Activated naive CD4-positive, alpha-beta T cell treated with anti-CD3 and anti-CD28 coated beads, Interleukin-2, amount 10 ng/mL, durations not matched to agents 7 days and 5 days (primary cell): Measurements from ENCODE around the gene TNFAIP3.

Experiments used
- CTCF ChIA-PET: fragments of 350-600 bp; sonication (Branson Sonifier 250); formaldehyde crosslinking; loops from one replicate; lab custom pipeline; 2021; ENCODE audit warnings: antibody characterized with exemption; lab: Charles Lee
- DNase-seq: peaks from one replicate; pipeline ENCODE4 v3.0.0-alpha.2; 2020
- H3K27ac Mint-ChIP-seq: one replicate; pipeline ENCODE4 v1.8.0; 2021; ENCODE audit warnings: mild to moderate bottlenecking, moderate library complexity, mixed read lengths
- H3K27me3 Mint-ChIP-seq: one replicate; pipeline ENCODE4 v1.8.0; 2021; ENCODE audit warnings: mild to moderate bottlenecking, mixed read lengths
- H3K36me3 Mint-ChIP-seq: one replicate; pipeline ENCODE4 v1.8.0; 2021; ENCODE audit warnings: mixed read lengths
- H3K4me1 Mint-ChIP-seq: one replicate; pipeline ENCODE4 v1.8.0; 2021; ENCODE audit warnings: mixed read lengths
- H3K4me3 Mint-ChIP-seq: one replicate; pipeline ENCODE4 v1.8.0; 2021; ENCODE audit warnings: mild to moderate bottlenecking, moderate library complexity, mixed read lengths
- H3K9me3 Mint-ChIP-seq: one replicate; pipeline ENCODE4 v1.8.0; 2021; ENCODE audit warnings: mixed read lengths

The TNFAIP3 gene

DNA sequence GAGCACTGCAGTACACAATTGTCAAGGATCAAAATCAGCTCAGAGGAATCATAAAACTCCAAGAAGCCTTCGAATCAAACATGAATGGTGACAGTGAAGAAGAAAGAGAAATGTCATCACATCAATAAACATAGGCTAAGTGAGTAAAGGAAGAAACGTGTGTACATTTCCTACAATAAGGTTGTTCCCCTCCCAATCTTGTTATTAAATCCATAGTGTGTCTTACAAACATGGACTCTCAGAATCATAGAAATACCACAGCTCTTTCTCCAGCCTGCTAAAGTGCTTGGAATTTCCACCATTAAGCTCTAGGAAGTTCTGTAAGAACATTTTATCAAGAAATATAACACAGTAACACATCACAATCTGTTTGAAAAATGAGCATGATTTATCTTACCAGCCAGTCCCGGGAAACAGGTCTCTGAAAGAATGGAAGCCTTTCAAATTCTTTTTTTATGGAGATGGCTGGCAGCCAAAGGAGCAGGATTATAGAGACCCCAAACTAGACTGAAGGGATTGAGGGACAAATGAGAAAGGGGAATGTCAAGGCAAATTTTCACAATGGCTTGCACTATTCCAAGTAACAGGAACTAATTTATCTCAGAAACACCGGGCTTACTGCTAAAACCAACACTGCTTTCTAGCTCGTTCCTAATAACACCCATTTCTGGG, 4.5 kb upstream of the TNFAIP3 start:
- Mint-ChIP-seq H3K27ac (no peak overlapping the region), H3K4me3 (no peak overlapping the region), H3K9me3 (no peaks in the 10 kb centered on the region)

DNA sequence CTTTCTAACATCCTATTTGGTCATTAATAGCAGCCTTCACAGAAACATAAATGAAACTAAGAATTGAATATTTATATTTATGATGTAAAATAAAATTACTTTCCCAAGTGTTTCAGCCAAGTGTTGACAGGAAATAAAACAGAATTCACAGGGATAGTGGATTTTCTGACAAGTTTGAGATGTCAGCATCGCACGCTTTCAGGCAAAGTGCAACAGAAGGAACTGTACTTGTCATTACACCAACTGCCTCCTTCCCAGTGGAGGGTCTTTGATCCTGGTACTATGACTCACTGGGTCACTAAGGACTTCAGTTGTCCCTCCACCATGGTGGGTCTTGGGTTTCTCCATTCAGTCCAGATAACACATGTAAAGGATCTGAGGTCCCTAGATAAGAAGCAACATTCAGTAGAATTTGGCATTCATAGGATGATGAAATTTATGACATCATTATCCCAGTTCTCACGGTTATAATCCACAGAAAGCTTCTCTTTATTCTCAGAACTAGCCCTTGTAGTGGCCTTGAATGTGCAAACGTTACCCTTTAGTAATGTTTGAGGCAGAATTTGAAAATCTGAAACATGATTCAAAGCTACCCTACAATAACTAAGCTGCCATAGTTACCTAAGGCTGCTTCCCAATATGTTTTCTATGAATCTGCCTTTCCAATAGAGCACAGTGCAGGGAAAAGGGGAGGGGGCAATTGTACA, 3.8 kb upstream of the TNFAIP3 start:
- CTCF ChIA-PET = interaction anchor here (1.2 to 12.2 kb wide), 2 partner anchors 68 to 155 kb away, joined by 5 to 201 read pairs; no protein-coding TSS in a partner anchor
- H3K4me1 Mint-ChIP-seq = peaks cover 21% of the 10 kb centered on the region
- H3K36me3 Mint-ChIP-seq = peaks cover 5% of the 10 kb centered on the region
- H3K4me3 Mint-ChIP-seq = no peak overlapping the region
- no peak overlapping the region for H3K27ac Mint-ChIP-seq
- no peaks in the 10 kb centered on the region for H3K27me3 Mint-ChIP-seq
- no peaks in the 10 kb centered on the region for H3K9me3 Mint-ChIP-seq
- no peak for DNase-seq

More for the DNA sequence above, 4.5 kb upstream of the TNFAIP3 start:
- CTCF ChIA-PET = interaction anchor here (1.0 to 12.2 kb wide), 3 partner anchors 68 to 155 kb away, joined by 3 to 201 read pairs (median 5); no protein-coding TSS in a partner anchor
- H3K27me3 Mint-ChIP-seq = no peaks in the 10 kb centered on the region
- no peak for DNase-seq
- H3K4me1 Mint-ChIP-seq = peaks cover 19% of the 10 kb centered on the region
- peaks cover 6% of the 10 kb centered on the region for H3K36me3 Mint-ChIP-seq

DNA sequence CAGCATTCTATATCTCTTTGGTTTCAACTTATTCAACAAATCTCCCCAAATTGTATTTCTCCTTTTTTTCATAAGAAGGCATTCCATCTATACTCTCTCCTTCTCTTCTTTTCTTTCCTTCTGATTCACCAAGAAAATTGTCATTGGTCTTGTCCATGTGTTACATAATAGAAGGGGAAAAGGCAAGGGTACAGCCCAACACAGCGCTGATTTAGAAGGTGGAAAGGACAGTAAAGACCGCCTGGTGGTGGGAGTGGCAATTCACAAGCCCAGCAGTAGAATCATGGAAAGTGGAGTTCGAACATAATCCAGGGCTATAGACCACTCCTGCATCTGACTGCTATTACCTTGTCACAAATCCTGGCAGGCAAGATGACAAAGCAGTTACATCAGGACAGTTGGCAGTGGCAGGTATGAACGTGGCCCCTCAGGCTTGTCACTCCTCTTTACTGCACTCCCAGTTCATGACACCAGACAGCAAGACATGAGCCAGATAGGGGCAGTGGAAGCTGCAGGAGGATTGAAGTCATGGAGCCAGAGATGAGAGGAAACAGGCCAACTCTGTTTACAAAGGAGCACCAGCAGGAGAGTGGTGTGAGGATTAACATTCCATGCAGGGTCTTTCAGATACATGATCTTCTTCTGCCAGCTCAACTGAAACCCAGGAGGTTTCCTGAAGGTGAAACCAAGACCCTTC, 2.1 kb upstream of the TNFAIP3 start:
- Mint-ChIP-seq H3K4me1 (peaks cover 38% of the 10 kb centered on the region), H3K27me3 (no peaks in the 10 kb centered on the region), H3K36me3 (peaks cover 20% of the 10 kb centered on the region), H3K4me3 (peak overlapping the region; percentile 4), H3K9me3 (no peaks in the 10 kb centered on the region), H3K27ac (no peak overlapping the region)
- CTCF ChIA-PET = interaction anchor here (0.9 to 12.2 kb wide), 4 partner anchors 12 to 154 kb away, joined by 3 to 201 read pairs (median 38); no protein-coding TSS in a partner anchor
- no peak for DNase-seq

DNA sequence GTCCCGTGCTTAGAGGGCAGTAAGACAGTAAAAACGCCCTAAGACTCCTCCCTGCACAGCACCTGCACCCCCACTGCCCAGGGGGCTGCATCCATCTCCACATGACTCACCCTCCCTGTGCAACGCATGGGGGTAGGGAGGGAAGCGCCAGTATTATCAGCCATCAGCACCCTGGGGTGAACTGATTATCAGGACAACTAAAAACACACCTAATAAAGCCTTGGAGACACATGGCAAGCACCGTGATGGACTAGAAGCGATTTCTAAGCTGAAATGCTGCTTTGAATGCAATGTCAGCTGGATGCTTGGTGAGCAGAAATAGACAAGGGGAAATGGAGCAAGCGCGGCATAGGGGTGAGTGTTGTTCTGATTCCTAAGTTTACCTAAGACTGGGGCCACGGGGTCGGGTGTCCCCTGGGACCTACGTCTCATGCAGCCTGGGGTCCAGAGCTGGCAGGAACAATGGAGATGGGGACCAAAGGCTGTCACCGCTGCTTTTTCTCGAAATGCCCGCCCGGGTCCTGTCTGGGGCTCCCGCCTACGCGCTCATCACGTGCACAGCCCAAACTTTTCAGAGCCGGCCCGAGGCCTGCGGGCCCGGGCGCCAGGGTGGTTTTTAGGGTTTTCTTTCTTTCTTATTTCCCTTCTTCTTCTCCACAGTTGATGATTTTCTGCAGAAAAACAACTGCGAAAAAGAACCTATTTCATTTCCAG, 702 bp upstream of the TNFAIP3 start:
- H3K9me3 Mint-ChIP-seq = no peaks in the 10 kb centered on the region
- no peaks in the 10 kb centered on the region for H3K27me3 Mint-ChIP-seq
- peak overlapping the region; percentile 81 for H3K27ac Mint-ChIP-seq
- CTCF ChIA-PET = interaction anchor here (0.9 to 19.6 kb wide), 22 partner anchors 13 to 167 kb away, joined by 3 to 467 read pairs (median 9); no protein-coding TSS in a partner anchor
- peaks cover 51% of the 10 kb centered on the region for H3K4me1 Mint-ChIP-seq
- H3K4me3 Mint-ChIP-seq = peak overlapping the region; percentile 81
- no peak for DNase-seq
- H3K36me3 Mint-ChIP-seq = peaks cover 25% of the 10 kb centered on the region

DNA sequence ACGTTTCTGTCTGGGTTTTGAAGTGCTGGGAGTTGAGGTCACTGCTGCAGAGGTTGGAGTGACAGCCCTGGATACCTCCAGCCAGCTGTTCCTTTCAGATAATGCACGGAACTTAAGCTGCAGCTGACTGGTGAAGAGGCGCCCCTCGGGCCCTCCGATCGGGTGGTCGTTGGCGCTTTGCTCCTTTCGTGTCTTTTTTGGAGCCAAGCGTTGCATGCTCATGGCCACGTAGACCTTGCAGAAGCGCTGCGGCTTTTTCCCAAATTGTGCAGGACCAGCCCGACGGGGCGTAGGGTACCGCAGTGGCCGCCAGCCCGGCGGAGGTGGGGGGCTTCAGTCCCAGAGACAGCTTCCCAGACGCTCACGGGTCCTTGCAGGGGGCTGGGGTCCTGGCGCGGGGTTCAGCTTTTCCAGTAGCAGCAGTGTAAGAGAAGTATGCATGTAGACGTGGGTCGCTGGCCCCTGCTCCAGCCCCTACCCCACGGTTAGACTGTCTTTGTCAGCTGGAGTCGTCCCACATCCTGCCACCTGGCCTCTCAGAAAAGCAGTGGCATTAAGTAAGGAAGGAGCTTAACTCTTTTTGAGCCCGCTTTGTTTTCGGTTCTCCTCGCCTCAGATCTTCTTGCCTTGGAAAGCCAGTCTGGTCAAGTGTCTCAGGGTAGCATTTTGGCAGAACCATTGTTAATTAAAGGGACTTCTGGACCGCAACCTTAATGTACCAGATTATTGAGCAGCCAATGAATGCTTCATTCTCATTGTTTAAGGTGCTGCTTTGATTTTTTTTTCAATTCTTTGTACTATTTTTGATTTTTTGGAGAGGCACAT, 838 bp downstream of the TNFAIP3 start:
- peak; percentile 72 for DNase-seq
- peaks cover 39% of the 10 kb centered on the region for H3K36me3 Mint-ChIP-seq
- peak overlapping the region; percentile 93 for H3K4me3 Mint-ChIP-seq
- no peaks in the 10 kb centered on the region for H3K27me3 Mint-ChIP-seq
- CTCF ChIA-PET = interaction anchor here (0.6 to 19.6 kb wide), 28 partner anchors 12 to 170 kb away, joined by 3 to 467 read pairs (median 6); no protein-coding TSS in a partner anchor
- H3K4me1 Mint-ChIP-seq = peaks cover 61% of the 10 kb centered on the region
- H3K27ac Mint-ChIP-seq = peak overlapping the region; percentile 96
- no peaks in the 10 kb centered on the region for H3K9me3 Mint-ChIP-seq

DNA sequence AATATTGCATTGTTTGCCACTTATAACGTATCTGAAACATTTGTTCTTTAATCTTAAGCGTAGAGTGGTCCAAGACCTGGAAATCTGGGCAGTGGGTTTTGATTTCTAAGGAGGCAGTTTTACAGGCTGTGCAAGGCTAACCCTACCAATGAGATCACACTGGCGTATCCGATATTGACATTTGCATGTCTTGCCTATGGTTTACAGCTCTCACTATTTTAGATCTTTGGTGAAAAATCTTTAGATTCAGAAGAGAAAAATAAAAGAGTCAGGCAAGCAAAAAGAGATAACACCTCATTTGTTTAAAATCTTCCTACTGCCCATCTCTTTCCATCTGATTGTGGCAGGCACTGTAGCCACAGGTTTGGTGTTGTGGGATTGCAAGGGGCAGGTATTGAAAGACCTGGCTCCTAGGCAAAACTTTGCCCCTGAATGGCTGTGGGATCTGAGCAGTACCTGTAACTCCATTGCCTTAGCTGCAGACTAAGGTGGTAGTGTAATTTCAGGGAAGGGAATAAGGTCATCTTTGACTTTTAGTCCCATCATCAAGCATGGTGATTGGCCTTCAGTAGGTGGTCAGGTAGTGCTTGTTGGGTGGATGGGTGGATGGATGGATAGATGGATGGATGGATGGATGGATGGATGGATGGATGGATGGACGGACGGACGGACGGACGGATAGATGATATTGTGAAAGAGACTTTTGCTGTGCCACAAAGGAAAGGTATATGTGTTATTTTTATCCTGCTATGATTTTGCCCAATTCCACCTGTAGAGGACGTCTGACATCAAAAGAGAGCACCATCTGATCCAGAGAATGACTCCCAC, 1.9 kb downstream of the TNFAIP3 start:
- CTCF ChIA-PET = interaction anchor here (0.8 to 19.6 kb wide), 26 partner anchors 11 to 1550 kb away, joined by 3 to 467 read pairs (median 6); no protein-coding TSS in a partner anchor
- Mint-ChIP-seq H3K36me3 (peaks cover 49% of the 10 kb centered on the region), H3K27ac (peak overlapping the region; percentile 96), H3K9me3 (no peaks in the 10 kb centered on the region), H3K4me1 (peaks cover 71% of the 10 kb centered on the region), H3K4me3 (peak overlapping the region; percentile 93), H3K27me3 (no peaks in the 10 kb centered on the region)
- no peak for DNase-seq

DNA sequence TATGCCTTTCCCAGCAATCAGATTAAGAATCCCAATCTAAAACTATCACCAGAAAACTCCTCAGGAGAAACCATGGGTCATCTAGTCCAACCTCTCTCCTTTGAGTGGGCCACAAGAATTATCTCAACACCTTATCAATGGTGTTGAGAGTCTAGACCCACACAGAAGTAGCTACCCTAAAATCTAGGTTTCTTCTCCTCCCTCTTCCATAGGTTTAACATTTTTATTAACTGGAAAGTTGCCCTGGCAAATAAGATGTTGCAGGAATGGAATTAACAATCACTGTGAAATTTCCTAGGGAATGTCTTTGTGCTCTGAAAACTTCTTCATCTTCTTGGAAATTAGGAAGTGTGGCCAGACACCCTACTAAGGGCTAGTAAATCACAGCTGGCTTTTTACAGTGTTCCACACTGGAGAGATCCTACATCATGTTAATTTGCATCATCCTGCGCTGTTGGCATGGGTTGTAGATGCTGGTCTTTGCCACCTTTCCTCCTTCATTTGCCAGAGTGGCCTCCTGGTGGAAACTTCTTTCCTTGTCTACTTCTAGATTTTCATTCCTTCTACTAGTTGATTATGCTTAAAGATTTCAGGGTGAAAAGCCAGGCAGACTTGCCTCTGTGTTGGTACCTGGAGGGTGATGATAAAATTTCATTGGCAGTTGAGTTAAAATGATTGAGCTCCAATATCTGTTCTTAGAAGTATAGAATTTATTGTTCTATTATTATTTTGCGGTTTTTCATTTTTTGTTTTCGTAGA, 2.7 kb downstream of the TNFAIP3 start:
- peaks cover 54% of the 10 kb centered on the region for H3K36me3 Mint-ChIP-seq
- no peak for DNase-seq
- no peaks in the 10 kb centered on the region for H3K27me3 Mint-ChIP-seq
- peaks cover 77% of the 10 kb centered on the region for H3K4me1 Mint-ChIP-seq
- H3K4me3 Mint-ChIP-seq = peak overlapping the region; percentile 93
- H3K9me3 Mint-ChIP-seq = no peaks in the 10 kb centered on the region
- H3K27ac Mint-ChIP-seq = peak overlapping the region; percentile 96
- CTCF ChIA-PET = interaction anchor here (0.6 to 19.6 kb wide), 26 partner anchors 10 to 1551 kb away, joined by 3 to 467 read pairs (median 5); no protein-coding TSS in a partner anchor

DNA sequence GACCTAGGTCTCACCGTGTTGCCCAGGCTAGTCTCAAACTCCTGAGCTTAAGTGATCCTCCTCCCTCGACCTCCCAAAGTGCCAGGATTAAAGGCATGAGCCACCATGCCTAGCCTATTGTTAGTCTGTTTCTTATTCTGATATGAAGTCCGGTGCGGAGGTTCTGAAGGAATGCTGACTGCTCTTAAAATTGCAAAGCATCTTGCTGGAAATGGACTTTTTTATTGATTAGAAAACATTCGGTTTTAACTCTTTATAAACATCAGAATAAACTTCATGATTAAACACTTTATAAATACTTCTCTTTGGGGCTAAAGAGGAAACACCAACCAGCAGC, 3.2 kb downstream of the TNFAIP3 start:
- Mint-ChIP-seq H3K36me3 (peaks cover 60% of the 10 kb centered on the region), H3K4me3 (peak overlapping the region; percentile 93), H3K27me3 (no peaks in the 10 kb centered on the region), H3K9me3 (no peaks in the 10 kb centered on the region), H3K27ac (peak overlapping the region; percentile 57), H3K4me1 (peaks cover 82% of the 10 kb centered on the region)
- no peak for DNase-seq
- CTCF ChIA-PET = interaction anchor here (0.6 to 19.6 kb wide), 30 partner anchors 10 to 894 kb away, joined by 3 to 467 read pairs (median 5); no protein-coding TSS in a partner anchor

DNA sequence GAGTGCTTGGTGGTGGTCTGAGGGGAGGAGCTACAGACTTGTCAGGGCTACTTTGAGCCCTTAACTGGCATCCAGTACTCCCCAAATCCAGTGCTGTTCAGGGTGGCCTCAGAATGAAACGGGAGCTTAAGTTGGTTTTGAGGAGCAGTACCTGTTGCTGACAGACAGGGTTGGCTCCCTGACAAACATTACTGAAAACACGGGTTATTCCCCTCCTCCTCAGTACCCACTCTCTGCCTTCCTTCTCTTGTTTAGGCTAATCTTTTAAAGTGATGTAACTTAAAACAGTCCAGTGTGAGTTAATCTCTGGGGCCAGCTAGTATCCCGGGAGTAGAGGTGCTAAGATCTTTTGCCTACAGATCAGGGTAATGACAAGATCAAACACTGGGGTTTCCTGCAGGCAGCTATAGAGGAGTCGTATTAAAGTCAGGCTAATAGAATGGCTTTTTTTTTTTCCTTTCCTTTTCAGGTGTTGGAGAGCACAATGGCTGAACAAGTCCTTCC, 3.7 kb downstream of the TNFAIP3 start:
- peak overlapping the region; percentile 57 for H3K27ac Mint-ChIP-seq
- peak overlapping the region; percentile 93 for H3K4me3 Mint-ChIP-seq
- no peaks in the 10 kb centered on the region for H3K9me3 Mint-ChIP-seq
- peak; percentile 38 for DNase-seq
- CTCF ChIA-PET = interaction anchor here (0.6 to 19.6 kb wide), 26 partner anchors 9 to 894 kb away, joined by 3 to 467 read pairs (median 5); no protein-coding TSS in a partner anchor
- H3K36me3 Mint-ChIP-seq = peaks cover 65% of the 10 kb centered on the region
- H3K27me3 Mint-ChIP-seq = no peaks in the 10 kb centered on the region
- H3K4me1 Mint-ChIP-seq = peaks cover 85% of the 10 kb centered on the region

DNA sequence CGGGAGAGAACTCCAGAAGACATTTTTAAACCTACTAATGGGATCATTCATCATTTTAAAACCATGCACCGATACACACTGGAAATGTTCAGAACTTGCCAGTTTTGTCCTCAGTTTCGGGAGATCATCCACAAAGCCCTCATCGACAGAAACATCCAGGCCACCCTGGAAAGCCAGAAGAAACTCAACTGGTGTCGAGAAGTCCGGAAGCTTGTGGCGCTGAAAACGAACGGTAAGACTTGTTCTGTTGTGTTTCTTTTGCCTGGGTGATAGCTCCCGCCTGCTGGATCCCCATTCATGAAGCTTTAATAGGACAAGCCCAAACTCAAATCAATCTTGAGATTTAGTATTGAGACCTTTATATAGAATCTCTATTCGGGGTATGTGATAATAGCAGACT, 4.2 kb downstream of the TNFAIP3 start:
- DNase-seq = no peak
- peaks cover 82% of the 10 kb centered on the region for H3K4me1 Mint-ChIP-seq
- no peaks in the 10 kb centered on the region for H3K9me3 Mint-ChIP-seq
- H3K4me3 Mint-ChIP-seq = peak overlapping the region; percentile 93
- H3K27me3 Mint-ChIP-seq = no peaks in the 10 kb centered on the region
- peak overlapping the region; percentile 57 for H3K27ac Mint-ChIP-seq
- H3K36me3 Mint-ChIP-seq = peaks cover 68% of the 10 kb centered on the region
- CTCF ChIA-PET = interaction anchor here (0.8 to 19.6 kb wide), 21 partner anchors 9 to 172 kb away, joined by 3 to 467 read pairs (median 6); no protein-coding TSS in a partner anchor

DNA sequence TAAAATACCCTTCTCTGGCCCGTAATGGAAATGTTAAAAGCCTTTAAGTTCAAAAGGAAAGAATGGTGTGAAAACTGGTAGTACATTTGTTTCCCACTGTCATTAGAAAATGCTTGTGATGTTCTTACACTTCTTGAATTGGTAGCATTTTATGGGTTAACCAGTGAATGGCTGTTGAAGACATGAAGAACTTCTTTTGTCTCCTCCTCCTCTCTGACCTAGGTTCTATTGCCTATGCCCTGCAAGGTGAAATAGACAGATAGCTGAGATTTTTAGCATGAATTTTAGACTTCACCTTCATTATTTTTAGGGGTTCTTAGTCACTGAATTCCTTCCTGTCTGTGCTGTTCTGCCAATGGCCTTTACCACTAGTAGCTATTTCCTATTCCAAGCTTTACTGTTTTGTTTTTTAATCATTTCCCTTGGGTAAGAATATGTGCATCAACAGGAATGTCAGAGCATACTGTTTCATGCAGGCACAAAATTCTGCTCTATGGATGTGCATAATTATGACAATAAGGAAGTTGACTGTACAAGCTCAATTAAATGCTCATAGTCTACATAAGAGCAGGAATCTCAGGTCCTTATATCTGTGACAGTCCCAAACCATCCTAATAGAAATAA, 4.9 kb downstream of the TNFAIP3 start:
- Mint-ChIP-seq H3K4me1 (peaks cover 77% of the 10 kb centered on the region), H3K27me3 (no peaks in the 10 kb centered on the region), H3K27ac (peak overlapping the region; percentile 1), H3K4me3 (peak overlapping the region; percentile 93), H3K36me3 (peaks cover 72% of the 10 kb centered on the region), H3K9me3 (no peaks in the 10 kb centered on the region)
- DNase-seq = no peak
- CTCF ChIA-PET = interaction anchor here (1.0 to 19.6 kb wide), 17 partner anchors 8 to 235 kb away, joined by 3 to 467 read pairs (median 9); no protein-coding TSS in a partner anchor
